Omental fat pad (tissue), 4 donors: ENCODE measurements around the gene DEK. TPM values are rescaled to one million over a fixed set of nuclear protein-coding genes. Genes with fewer than 3 reads are reported as not detected.

Source experiments
- ATAC-seq: fragments of 150-250 bp; one replicate; pipeline ENCODE4 v1.9.1; 2016; ENCODE audit warnings: mild to moderate bottlenecking, moderate library complexity; ENCODE audit not compliant: low FRiP score
- DNase-seq: peaks from one replicate; pipeline ENCODE4 v3.0.0-alpha.2; 2019; ENCODE audit warnings: low spot score
- total RNA-seq, 4 donors: library from RNA; depleted of rRNA; stranded (reverse); fragments of >200 nt; gene quantifications; one replicate each; pipeline ENCODE4 v1.1.0, GENCODE V29; 2016
- TF ChIP-seq, protein P1 (sequence below), 3 donors: fragments of 450-650 bp; IDR thresholded peaks; one replicate each; pipeline ENCODE4 v1.5.1; 2016 to 2017; ENCODE audit warnings: antibody characterized with exemption in 3 of 3, mild to moderate bottlenecking in 3 of 3, moderate library complexity in 2 of 3

The DEK gene
- total RNA-seq, 4 donors from 2014 or later, result 68.1 to 106 (median 91.6) TPM

GRCh38 chr6:18221288-18221615, 43.1 kb downstream of the DEK start:
- TF ChIP-seq, protein P1, sequence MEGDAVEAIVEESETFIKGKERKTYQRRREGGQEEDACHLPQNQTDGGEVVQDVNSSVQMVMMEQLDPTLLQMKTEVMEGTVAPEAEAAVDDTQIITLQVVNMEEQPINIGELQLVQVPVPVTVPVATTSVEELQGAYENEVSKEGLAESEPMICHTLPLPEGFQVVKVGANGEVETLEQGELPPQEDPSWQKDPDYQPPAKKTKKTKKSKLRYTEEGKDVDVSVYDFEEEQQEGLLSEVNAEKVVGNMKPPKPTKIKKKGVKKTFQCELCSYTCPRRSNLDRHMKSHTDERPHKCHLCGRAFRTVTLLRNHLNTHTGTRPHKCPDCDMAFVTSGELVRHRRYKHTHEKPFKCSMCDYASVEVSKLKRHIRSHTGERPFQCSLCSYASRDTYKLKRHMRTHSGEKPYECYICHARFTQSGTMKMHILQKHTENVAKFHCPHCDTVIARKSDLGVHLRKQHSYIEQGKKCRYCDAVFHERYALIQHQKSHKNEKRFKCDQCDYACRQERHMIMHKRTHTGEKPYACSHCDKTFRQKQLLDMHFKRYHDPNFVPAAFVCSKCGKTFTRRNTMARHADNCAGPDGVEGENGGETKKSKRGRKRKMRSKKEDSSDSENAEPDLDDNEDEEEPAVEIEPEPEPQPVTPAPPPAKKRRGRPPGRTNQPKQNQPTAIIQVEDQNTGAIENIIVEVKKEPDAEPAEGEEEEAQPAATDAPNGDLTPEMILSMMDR (IDR thresholded peaks at IDR 0.05), result no peak
- ATAC-seq, result no peak
- DNase-seq, result no peak

GRCh38 chr6:18219591-18219990, 44.7 kb downstream of the DEK start:
- DNase-seq (no peak), ATAC-seq (no peak)
- TF ChIP-seq, protein P1 (IDR thresholded peaks at IDR 0.05), result no peak

- DNase-seq (no peak), ATAC-seq (no peak)
- TF ChIP-seq, protein P1 (IDR thresholded peaks at IDR 0.05), result no peak
Measured at GRCh38 chr6:18218233-18218632, 46.1 kb downstream of the DEK start.

GRCh38 chr6:18216411-18216810, 47.9 kb downstream of the DEK start:
- no peak for ATAC-seq
- no peak for DNase-seq
- TF ChIP-seq, protein P1 (IDR thresholded peaks at IDR 0.05), result no peak

DNA sequence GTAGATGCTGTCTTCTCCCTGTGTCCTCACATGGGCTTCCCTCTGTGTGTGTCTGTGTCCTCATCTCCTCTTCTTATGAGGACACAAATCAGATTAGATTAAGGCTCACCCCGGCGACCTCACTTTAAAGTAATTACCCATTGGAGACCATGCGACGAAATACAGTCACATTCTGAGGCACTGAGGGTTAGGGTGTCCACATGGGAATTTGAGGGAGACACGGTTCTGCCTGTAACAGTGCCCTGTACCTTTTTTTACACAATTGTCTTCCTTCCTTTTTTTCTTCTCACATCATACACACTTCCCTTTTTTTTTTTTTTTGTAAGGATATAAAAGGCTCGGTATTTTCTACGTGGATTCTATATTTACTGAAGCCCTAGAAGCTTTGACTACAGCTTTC, 48.9 kb downstream of the DEK start:
- TF ChIP-seq, protein P1 (IDR thresholded peaks at IDR 0.05), result no peak
- ATAC-seq, result no peak
- DNase-seq, result no peak

GRCh38 chr6:18214003-18214402, 50.3 kb downstream of the DEK start:
- DNase-seq, result no peak

DNA sequence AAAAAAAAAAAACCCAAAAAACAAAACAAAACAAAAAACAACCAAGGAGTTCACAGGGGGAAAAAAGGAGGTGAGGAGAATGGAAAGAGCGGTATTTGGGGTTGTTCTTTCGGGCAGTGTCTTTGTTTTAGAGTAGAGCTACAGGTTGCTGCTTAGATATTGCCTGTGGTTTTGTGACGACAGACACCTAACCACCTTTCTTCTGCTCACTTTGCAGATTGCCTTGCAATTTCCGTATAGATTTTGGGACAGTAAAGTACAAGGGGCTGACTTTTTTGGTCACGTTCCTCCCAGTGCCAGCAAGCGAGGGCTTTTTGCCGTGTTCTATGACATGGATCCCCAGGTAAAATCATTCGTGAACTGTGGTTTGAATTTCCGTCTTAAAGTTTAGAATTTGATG, 50.9 kb downstream of the DEK start:
- DNase-seq, result no peak
- ATAC-seq, result no peak
- TF ChIP-seq, protein P1 (IDR thresholded peaks at IDR 0.05), result no peak

More at GRCh38 chr6:18214003-18214402, 50.3 kb downstream of the DEK start:
- TF ChIP-seq, protein P1 (IDR thresholded peaks at IDR 0.05), result no peak
- no peak for ATAC-seq
